SK-N-SH (cell line): ENCODE data around the gene TPH2. TPM values are rescaled to one million over a fixed set of nuclear protein-coding genes. Genes with fewer than 3 reads are reported as not detected.

Experiments
- CTCF ChIA-PET: fragments of 300-600, 350-600 bp; formaldehyde crosslinking; extraction: SDS; loops from one replicate; lab custom pipeline; 2021; lab: Yijun Ruan, JAX
- POLR2A ChIA-PET: fragments of 350-600 bp; sonication (Branson Sonifier 250); formaldehyde crosslinking; extraction: SDS; loops from one replicate; lab custom pipeline; 2020; ENCODE audit warnings: antibody characterized with exemption, inconsistent platforms; lab: Yijun Ruan, JAX
- DNase-seq: peaks from one replicate; pipeline ENCODE4 v3.0.0; 2012
- H2AFZ ChIP-seq: fragments of 200-600 bp; sonication (generic); 2 replicates; pipeline ENCODE4 v1.8.1; 2016; ENCODE audit warnings: antibody characterized with exemption, mild to moderate bottlenecking, low read depth
- H3F3A ChIP-seq: fragments of 200-600 bp; sonication (generic); replicated peaks from 2 replicates; pipeline ENCODE3; 2016; ENCODE audit warnings: antibody characterized with exemption, mild to moderate bottlenecking; ENCODE audit not compliant: insufficient read depth
- H3K27ac ChIP-seq, 2 experiments: fragments of 200-500 bp in 1 of 2; fragments of 200-600 bp in 1 of 2; sonication (Bioruptor generic) in 1 of 2; sonication (generic), shearing (Covaris generic) in 1 of 2; 2 replicates each; pipeline versions ENCODE4 v1.5.1 to v1.6.1; 2014 to 2016; ENCODE audit warnings: low read depth in 2 of 2, inconsistent platforms in 1 of 2, low read length in 1 of 2, mild to moderate bottlenecking in 1 of 2, mixed read lengths in 1 of 2
- H3K27me3 ChIP-seq: fragments of 200-600 bp; sonication (generic), shearing (Covaris generic); 2 replicates; pipeline ENCODE4 v1.6.1; 2016; ENCODE audit warnings: mixed run types; ENCODE audit not compliant: insufficient read depth
- H3K36me3 ChIP-seq, 2 experiments: fragments of 200-500 bp in 1 of 2; fragments of 200-600 bp in 1 of 2; sonication (Bioruptor generic) in 1 of 2; sonication (generic) in 1 of 2; replicated peaks in 1 of 2; 2 replicates each; pipeline versions ENCODE3 to v1.5.1; 2014 to 2016; ENCODE audit warnings: low read length in 1 of 2, mild to moderate bottlenecking in 1 of 2; ENCODE audit not compliant: insufficient read depth in 2 of 2, control insufficient read depth in 1 of 2
- H3K4me1 ChIP-seq, 2 experiments: fragments of 200-500 bp in 1 of 2; fragments of 200-600 bp in 1 of 2; sonication (Bioruptor generic) in 1 of 2; sonication (generic), shearing (Covaris generic) in 1 of 2; 2 replicates each; pipeline versions ENCODE4 v1.5.1 to v1.6.1; 2014 to 2016; ENCODE audit warnings: low read depth in 1 of 2, low read length in 1 of 2, mixed run types in 1 of 2; ENCODE audit not compliant: insufficient read depth in 2 of 2, control insufficient read depth in 1 of 2
- H3K4me2 ChIP-seq: fragments of 200-600 bp; sonication (generic), shearing (Covaris generic); 2 replicates; pipeline ENCODE4 v1.6.1; 2017; ENCODE audit warnings: mixed run types
- H3K4me3 ChIP-seq, 2 experiments: fragments of 200-500 bp in 1 of 2; fragments of 200-600 bp in 1 of 2; sonication (Bioruptor generic) in 1 of 2; sonication (generic), shearing (Covaris generic) in 1 of 2; 2 replicates each; pipeline versions ENCODE4 v1.5.1 to v1.8.1; 2014 to 2016; ENCODE audit warnings: low read depth in 2 of 2, inconsistent platforms in 1 of 2, low read length in 1 of 2, mild to moderate bottlenecking in 1 of 2, mixed read lengths in 1 of 2, moderate library complexity in 1 of 2
- H3K79me2 ChIP-seq: fragments of 200-600 bp; sonication (generic); 2 replicates; pipeline ENCODE4 v1.8.1; 2017; ENCODE audit warnings: mild to moderate bottlenecking; ENCODE audit not compliant: insufficient read depth
- H3K9ac ChIP-seq: fragments of 200-600 bp; sonication (generic); 2 replicates; pipeline ENCODE4 v1.6.1; 2017; ENCODE audit warnings: mixed run types
- H3K9me2 ChIP-seq: fragments of 200-600 bp; sonication (generic); 2 replicates; pipeline ENCODE4 v1.6.1; 2017; ENCODE audit warnings: mixed run types
- H3K9me3 ChIP-seq: fragments of 200-600 bp; sonication (generic); 2 replicates; pipeline ENCODE4 v1.6.1; 2017; ENCODE audit warnings: mixed run types, mild to moderate bottlenecking, moderate library complexity
- H4K20me1 ChIP-seq: fragments of 200-600 bp; sonication (generic); 2 replicates; pipeline ENCODE4 v1.6.1; 2017; ENCODE audit warnings: mild to moderate bottlenecking, mixed run types; ENCODE audit not compliant: insufficient read depth
- CHD2 ChIP-seq: fragments of 150-350 bp; IDR thresholded peaks from 2 replicates; pipeline ENCODE4 v1.6.1; 2018; ENCODE audit warnings: low read length; ENCODE audit not compliant: partially characterized antibody
- ELF1 ChIP-seq: IDR thresholded peaks from 2 replicates; pipeline ENCODE4 v1.4.0; 2012
- EZH2phosphoT487 ChIP-seq: fragments of 200-600 bp; sonication (generic); IDR thresholded peaks from 2 replicates; pipeline ENCODE4 v1.6.1; 2017; ENCODE audit warnings: low read depth, mixed run types, mild to moderate bottlenecking, antibody characterized with exemption, moderate library complexity, borderline replicate concordance
- FOSL2 ChIP-seq: IDR thresholded peaks from 2 replicates; pipeline ENCODE4 v1.4.0; 2012; ENCODE audit warnings: low read depth, mild to moderate bottlenecking, moderate library complexity, borderline replicate concordance
- FOXJ3 ChIP-seq: sonication (generic); formaldehyde crosslinking; IDR thresholded peaks from 2 replicates; pipeline ENCODE4 v1.5.1; 2020; ENCODE audit warnings: mild to moderate bottlenecking, missing genetic modification reagents
- GATA2 ChIP-seq: sonication (generic); formaldehyde crosslinking; IDR thresholded peaks from 2 replicates; pipeline ENCODE4 v1.5.0; 2020; ENCODE audit warnings: mild to moderate bottlenecking, missing genetic modification reagents
- JUND ChIP-seq: IDR thresholded peaks from 2 replicates; pipeline ENCODE4 v1.4.0; 2012
- MEF2A ChIP-seq: IDR thresholded peaks from 2 replicates; pipeline ENCODE4 v1.4.0; 2012; ENCODE audit warnings: low read depth, borderline replicate concordance
- POLR2AphosphoS5 ChIP-seq: IDR thresholded peaks from 2 replicates; pipeline ENCODE4 v1.6.1; 2012; ENCODE audit warnings: low read depth, low read length
- RFX5 ChIP-seq: IDR thresholded peaks from 2 replicates; pipeline ENCODE4 v1.6.1; 2012; ENCODE audit warnings: mild to moderate bottlenecking, improper control_type of control experiment, low read length
- RXRA ChIP-seq: IDR thresholded peaks from 2 replicates; pipeline ENCODE4 v1.4.0; 2012; ENCODE audit warnings: low read depth, mild to moderate bottlenecking, borderline replicate concordance
- TAF1 ChIP-seq: IDR thresholded peaks from 2 replicates; pipeline ENCODE4 v1.6.1; 2012; ENCODE audit warnings: low read depth, mild to moderate bottlenecking, low read length, moderate library complexity, borderline replicate concordance
- USF2 ChIP-seq: fragments of 150-350 bp; IDR thresholded peaks from 2 replicates; pipeline ENCODE4 v1.6.1; 2017; ENCODE audit warnings: antibody characterized with exemption, low read length, low read depth, borderline replicate concordance
- ZBTB33 ChIP-seq: IDR thresholded peaks from 2 replicates; pipeline ENCODE4 v1.4.0; 2012; ENCODE audit warnings: low read depth, borderline replicate concordance
- WGBS: methylation state at CpG from one replicate; pipeline ENCODE4 v1.1.6; 2017; ENCODE audit warnings: low lambda C conversion rate; 5-methylcytosine and 5-hydroxymethylcytosine counted together
- polyA plus RNA-seq, 3 experiments: library from polyadenylated mRNA; depleted of rRNA; stranded (reverse); fragments of >200 nt; gene quantifications; 2 replicates each; pipeline ENCODE4 v1.2.3, GENCODE V29; 2012

The TPH2 gene
- polyA plus RNA-seq, 1 of the 3 experiments (the other 2 are of a cell fraction): not detected

- WGBS: 43% methylated on average over 2 of the region's 2 CpGs
- Histone ChIP-seq H3K4me3 (no peak overlapping the region; a peak in 1 of 4 replicates), H3K9me2 (no peaks in the 10 kb centered on the region), H3K9me3 (no peaks in the 10 kb centered on the region), H3K9ac (no peak overlapping the region), H3K27ac (no peak overlapping the region), H3K27me3 (no peaks in the 10 kb centered on the region), H4K20me1 (no peaks in the 10 kb centered on the region), H3K4me1 (peaks cover 0 to 13% of the 10 kb centered on the region in 2 experiments; a peak in 1 of 4 replicates), H3K4me2 (peak overlapping the region; percentile 14; the same call in 1 of the 2 replicates), H3F3A (no peaks in the 10 kb centered on the region), H2AFZ (no peak overlapping the region), H3K36me3 (no peaks in the 10 kb centered on the region), H3K79me2 (no peaks in the 10 kb centered on the region)
- DNase-seq: no peak
- TF ChIP-seq ZBTB33 (no peak), RXRA (no peak), TAF1 (no peak), ELF1 (no peak), MEF2A (no peak), RFX5 (no peak), CHD2 (no peak)
- ChIA-PET CTCF (interaction anchor here (0.6 to 2.0 kb wide), 2 partner anchors 20 to 886 kb away, joined by 6 read pairs; partner anchors contain the start of gene TPH2), POLR2A (no interaction called here)
These were observed 19.8 kb downstream of the TPH2 start for GRCh38 chr12:71958457-71958856.

GRCh38 chr12:71958993-71959578, 20.4 kb downstream of the TPH2 start:
- H3K4me2 ChIP-seq: peak overlapping the region; percentile 14; the same call in 1 of the 2 replicates
- no peaks in the 10 kb centered on the region for H3K27me3 ChIP-seq
- CTCF ChIA-PET: interaction anchor here (0.6 to 2.0 kb wide), 4 partner anchors 16 to 886 kb away, joined by 3 to 6 read pairs (median 4); partner anchors contain the start of gene TPH2

GRCh38 chr12:71967211-71967610, 28.6 kb downstream of the TPH2 start:
- Histone ChIP-seq H3K79me2 (no peaks in the 10 kb centered on the region), H2AFZ (no peak overlapping the region), H3K4me2 (no peak overlapping the region), H3K27me3 (no peaks in the 10 kb centered on the region), H3K4me3 (no peak overlapping the region)
- no peak for TF ChIP-seq ZBTB33
- TF ChIP-seq EZH2phosphoT487: no peak
- TF ChIP-seq FOXJ3 (CRISPR knock-in tag): no peak
- TF ChIP-seq POLR2AphosphoS5: no peak
- no peak for TF ChIP-seq GATA2 (CRISPR knock-in tag)
- no peak for TF ChIP-seq USF2
- TF ChIP-seq JUND: no peak
- TF ChIP-seq, all 33 proteins: peak for 0
- no peaks in the 10 kb centered on the region for H3K36me3 ChIP-seq
- ChIA-PET CTCF (no interaction called here), POLR2A (interaction anchor here (0.6 kb wide), 1 partner anchor 13 kb away, joined by 6 read pairs; no protein-coding TSS in a partner anchor)
- no peak overlapping the region for H3K27ac ChIP-seq
- H3F3A ChIP-seq: no peaks in the 10 kb centered on the region
- DNase-seq: no peak
- H3K9me2 ChIP-seq: no peaks in the 10 kb centered on the region
- H3K4me1 ChIP-seq: no peaks in the 10 kb centered on the region
- 54% methylated on average over 3 of the region's 3 CpGs for WGBS
- H3K9me3 ChIP-seq: no peaks in the 10 kb centered on the region
- H3K9ac ChIP-seq: no peak overlapping the region
- H4K20me1 ChIP-seq: no peaks in the 10 kb centered on the region

More at GRCh38 chr12:71958993-71959578, 20.4 kb downstream of the TPH2 start:
- POLR2A ChIA-PET: no interaction called here
- TF ChIP-seq FOSL2 (peak; percentile 15; the same call in 1 of the 2 replicates), ELF1 (no peak)
- Histone ChIP-seq H3F3A (no peaks in the 10 kb centered on the region), H3K79me2 (no peaks in the 10 kb centered on the region), H3K9ac (no peak overlapping the region), H3K4me1 (peaks cover 0 to 13% of the 10 kb centered on the region in 2 experiments; a peak in 1 of 4 replicates), H3K4me3 (no peak overlapping the region), H2AFZ (no peak overlapping the region), H3K36me3 (no peaks in the 10 kb centered on the region), H3K9me3 (no peaks in the 10 kb centered on the region), H3K27ac (no peak overlapping the region), H3K9me2 (no peaks in the 10 kb centered on the region), H4K20me1 (no peaks in the 10 kb centered on the region)
- WGBS: 78% methylated on average over 4 of the region's 4 CpGs
- DNase-seq: no peak
